Measurements from ENCODE around the gene YY1AP1. TPM values are rescaled to one million over a fixed set of nuclear protein-coding genes. Genes with fewer than 3 reads are reported as not detected.

Gene YY1AP1
- total RNA-seq, 1 donor from 2014 or later, result 42.3 TPM

GRCh38 chr1:155696524-155696923, 8.0 kb upstream of the YY1AP1 start:
- peaks cover 12% of the 10 kb centered on the region for H3K36me3 ChIP-seq (ENCODE audit: insufficient read depth, low read length)
- no peak for DNase-seq (ENCODE audit: low read depth)
- H3K4me1 ChIP-seq (ENCODE audit: insufficient read depth, low read length), result no peaks in the 10 kb centered on the region
- no peaks in the 10 kb centered on the region for H3K27me3 Mint-ChIP-seq (ENCODE audit: low read depth, unreplicated experiment)
- TF ChIP-seq EZH2 (IDR thresholded peaks at IDR 0.05; ENCODE audit: insufficient read depth, low read length) (no peak), CTCF (IDR thresholded peaks at IDR 0.05; ENCODE audit: insufficient read depth, low read depth, low read length) (no peak)
- H3K4me3 Mint-ChIP-seq (ENCODE audit: unreplicated experiment), result no peak overlapping the region
- peaks cover 87% of the 10 kb centered on the region for H3K79me2 ChIP-seq (ENCODE audit: insufficient read depth, low read length)
- H3K4me1 Mint-ChIP-seq (ENCODE audit: low read depth, unreplicated experiment), result peaks cover 18% of the 10 kb centered on the region
- FAIRE-seq, result no peak
- no peaks in the 10 kb centered on the region for H3K9me3 ChIP-seq (ENCODE audit: insufficient read depth, low read depth, low read length)
- H3K9me3 Mint-ChIP-seq (ENCODE audit: unreplicated experiment), result peaks cover 3% of the 10 kb centered on the region
- H3K4me2 ChIP-seq (ENCODE audit: low read length), result no peak overlapping the region
- peaks cover 22% of the 10 kb centered on the region for H3K36me3 Mint-ChIP-seq (ENCODE audit: low read depth, unreplicated experiment)
- no peak overlapping the region for H3K27ac ChIP-seq (ENCODE audit: low read depth, low read length)
- no peak overlapping the region for H3K4me3 ChIP-seq (ENCODE audit: insufficient read depth, low read depth, low read length)
- no peak overlapping the region for H3K27ac Mint-ChIP-seq (ENCODE audit: unreplicated experiment)
- H2AFZ ChIP-seq (ENCODE audit: low read depth, low read length), result no peak overlapping the region
- no peaks in the 10 kb centered on the region for H3K27me3 ChIP-seq (ENCODE audit: insufficient read depth, low read length)
- no peak overlapping the region for H3K9ac ChIP-seq (ENCODE audit: low read length)
- H4K20me1 ChIP-seq (ENCODE audit: insufficient read depth, low read length), result peaks cover 76% of the 10 kb centered on the region

GRCh38 chr1:155695608-155696007, 7.0 kb upstream of the YY1AP1 start:
- DNase-seq (ENCODE audit: low read depth), result no peak
- Mint-ChIP-seq H3K27ac (ENCODE audit: unreplicated experiment) (no peak overlapping the region), H3K4me1 (ENCODE audit: low read depth, unreplicated experiment) (peaks cover 21% of the 10 kb centered on the region), H3K27me3 (ENCODE audit: low read depth, unreplicated experiment) (no peaks in the 10 kb centered on the region), H3K36me3 (ENCODE audit: low read depth, unreplicated experiment) (peaks cover 26% of the 10 kb centered on the region), H3K9me3 (ENCODE audit: unreplicated experiment) (peaks cover 3% of the 10 kb centered on the region), H3K4me3 (ENCODE audit: unreplicated experiment) (no peak overlapping the region)
- Histone ChIP-seq H3K4me2 (ENCODE audit: low read length) (no peak overlapping the region), H3K4me1 (ENCODE audit: insufficient read depth, low read length) (no peaks in the 10 kb centered on the region), H2AFZ (ENCODE audit: low read depth, low read length) (no peak overlapping the region), H3K27me3 (ENCODE audit: insufficient read depth, low read length) (no peaks in the 10 kb centered on the region), H3K9ac (ENCODE audit: low read length) (no peak overlapping the region), H3K27ac (ENCODE audit: low read depth, low read length) (no peak overlapping the region), H3K4me3 (ENCODE audit: insufficient read depth, low read depth, low read length) (no peak overlapping the region), H3K9me3 (ENCODE audit: insufficient read depth, low read depth, low read length) (no peaks in the 10 kb centered on the region), H4K20me1 (ENCODE audit: insufficient read depth, low read length) (peaks cover 82% of the 10 kb centered on the region), H3K36me3 (ENCODE audit: insufficient read depth, low read length) (peaks cover 18% of the 10 kb centered on the region), H3K79me2 (ENCODE audit: insufficient read depth, low read length) (peaks cover 95% of the 10 kb centered on the region)
- no peak for FAIRE-seq
- TF ChIP-seq EZH2 (IDR thresholded peaks at IDR 0.05; ENCODE audit: insufficient read depth, low read length) (no peak), CTCF (IDR thresholded peaks at IDR 0.05; ENCODE audit: insufficient read depth, low read depth, low read length) (no peak)

GRCh38 chr1:155695072-155695471, 6.5 kb upstream of the YY1AP1 start:
- Histone ChIP-seq H2AFZ (ENCODE audit: low read depth, low read length) (no peak overlapping the region), H3K9me3 (ENCODE audit: insufficient read depth, low read depth, low read length) (no peaks in the 10 kb centered on the region), H3K4me2 (ENCODE audit: low read length) (no peak overlapping the region), H3K27me3 (ENCODE audit: insufficient read depth, low read length) (no peaks in the 10 kb centered on the region), H3K9ac (ENCODE audit: low read length) (no peak overlapping the region), H3K4me3 (ENCODE audit: insufficient read depth, low read depth, low read length) (no peak overlapping the region), H4K20me1 (ENCODE audit: insufficient read depth, low read length) (peaks cover 86% of the 10 kb centered on the region), H3K4me1 (ENCODE audit: insufficient read depth, low read length) (peaks cover 1% of the 10 kb centered on the region), H3K36me3 (ENCODE audit: insufficient read depth, low read length) (peaks cover 19% of the 10 kb centered on the region), H3K79me2 (ENCODE audit: insufficient read depth, low read length) (peaks cover 97% of the 10 kb centered on the region), H3K27ac (ENCODE audit: low read depth, low read length) (no peak overlapping the region)
- no peak for FAIRE-seq
- no peak overlapping the region for H3K27ac Mint-ChIP-seq (ENCODE audit: unreplicated experiment)
- peaks cover 26% of the 10 kb centered on the region for H3K36me3 Mint-ChIP-seq (ENCODE audit: low read depth, unreplicated experiment)
- no peaks in the 10 kb centered on the region for H3K27me3 Mint-ChIP-seq (ENCODE audit: low read depth, unreplicated experiment)
- peaks cover 24% of the 10 kb centered on the region for H3K4me1 Mint-ChIP-seq (ENCODE audit: low read depth, unreplicated experiment)
- no peak for TF ChIP-seq CTCF (IDR thresholded peaks at IDR 0.05; ENCODE audit: insufficient read depth, low read depth, low read length)
- TF ChIP-seq EZH2 (IDR thresholded peaks at IDR 0.05; ENCODE audit: insufficient read depth, low read length), result no peak
- no peak overlapping the region for H3K4me3 Mint-ChIP-seq (ENCODE audit: unreplicated experiment)
- H3K9me3 Mint-ChIP-seq (ENCODE audit: unreplicated experiment), result peaks cover 3% of the 10 kb centered on the region
- DNase-seq (ENCODE audit: low read depth), result no peak
